RWPE1 (cell line): ENCODE results near the gene RPE.

Experiments used
- CTCF ChIA-PET: fragments of 350-600 bp; sonication (Branson Sonifier 250); formaldehyde crosslinking; extraction: SDS; loops from one replicate; lab custom pipeline; 2021; lab: Yijun Ruan, JAX
- POLR2A ChIA-PET: fragments of 400-600 bp; formaldehyde crosslinking; extraction: SDS; loops from one replicate; lab custom pipeline; 2020; ENCODE audit warnings: antibody characterized with exemption; ENCODE audit not compliant: low non-redundant PET; lab: Yijun Ruan, JAX
- DNase-seq: peaks from one replicate; pipeline ENCODE4 v3.0.0; 2012; ENCODE audit warnings: low spot score
- H3K27ac ChIP-seq: fragments of 450-650 bp; 2 replicates; pipeline ENCODE4 v1.5.1; 2017
- CTCF ChIP-seq: fragments of 450-650 bp; conservative IDR thresholded peaks from 2 replicates; pipeline ENCODE4 v1.5.1; 2017; ENCODE audit warnings: low read depth, mild to moderate bottlenecking

Gene RPE

DNA sequence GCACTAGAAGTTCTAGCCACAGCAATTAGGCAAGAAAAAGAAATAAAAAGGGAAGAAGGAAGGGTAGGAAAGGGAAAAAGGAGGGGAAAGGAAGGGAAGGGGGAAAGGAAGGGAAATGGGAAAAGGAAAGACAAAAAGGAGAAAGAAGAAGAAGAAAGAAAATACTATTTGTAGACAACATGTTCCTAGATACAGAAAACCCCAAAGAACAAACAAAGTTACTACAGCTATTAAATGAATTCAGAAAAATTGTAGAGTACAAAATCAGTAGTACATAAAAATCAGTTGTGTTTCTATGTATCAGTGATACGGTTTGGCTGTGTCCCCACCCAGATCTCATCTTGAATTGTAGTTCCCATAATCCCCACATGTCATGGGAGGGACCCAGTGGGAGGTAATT is 52.3 kb downstream of the RPE start:
- no peak for TF ChIP-seq CTCF
- no peak overlapping the region for H3K27ac ChIP-seq
- POLR2A ChIA-PET: no interaction called here
- CTCF ChIA-PET: no interaction called here
- no peak for DNase-seq

DNA sequence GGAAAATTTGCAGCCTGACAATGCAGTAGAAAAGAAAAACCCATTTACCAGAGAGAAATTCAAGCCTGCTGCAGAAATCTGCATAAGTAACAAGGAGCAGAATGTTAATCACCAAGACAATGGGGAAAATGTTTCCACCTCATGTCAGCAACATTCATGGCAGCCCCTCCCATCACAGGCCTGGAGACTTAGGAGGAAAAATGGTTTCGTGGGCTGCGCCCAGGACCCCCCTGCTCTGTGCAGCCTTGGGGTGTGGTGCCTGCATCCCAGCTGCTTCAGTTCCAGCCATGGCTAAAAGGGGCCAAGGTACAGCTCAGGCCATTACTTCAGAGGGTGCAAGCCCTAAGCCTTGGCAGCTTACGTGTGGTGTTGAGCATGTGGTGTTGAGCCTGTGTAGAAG is 53.4 kb downstream of the RPE start:
- POLR2A ChIA-PET: no interaction called here
- no peak overlapping the region for H3K27ac ChIP-seq
- no peak for DNase-seq
- CTCF ChIA-PET: no interaction called here
- TF ChIP-seq CTCF: no peak

GRCh38 chr2:210063306-210063705 is 60.9 kb downstream of the RPE start:
- no peak overlapping the region for H3K27ac ChIP-seq
- ChIA-PET CTCF (no interaction called here), POLR2A (no interaction called here)
- no peak for TF ChIP-seq CTCF
- DNase-seq: no peak
